Endothelial cell of umbilical vein (primary cell): ENCODE measurements around the gene TNFAIP8L1. TPM values are rescaled to one million over a fixed set of nuclear protein-coding genes. Genes with fewer than 3 reads are reported as not detected.

Experiments used
- BruUV-seq: library from RNA; stranded (reverse); fragments of 400-500 nt; replicated peaks from 2 replicates; lab custom pipeline; 2021; lab: Mats Ljungman, UMichigan
- CTCF ChIA-PET: fragments of 300-600, 350-600 bp; sonication (Branson Sonifier 250); formaldehyde crosslinking; loops from one replicate; lab custom pipeline; 2021; ENCODE audit warnings: antibody characterized with exemption, inconsistent platforms; lab: Charles Lee
- POLR2A ChIA-PET: fragments of 300-600, 350-600 bp; sonication (Branson Sonifier 250); formaldehyde crosslinking; loops from one replicate; lab custom pipeline; 2021; ENCODE audit warnings: antibody characterized with exemption, inconsistent platforms; lab: Charles Lee
- DNase-seq: peaks from one replicate; pipeline ENCODE4 v3.0.0-alpha.2; 2011; ENCODE audit warnings: low read depth, low spot score
- FAIRE-seq: peaks from 2 replicates; lab custom pipeline; 2011; peaks lifted over from hg19 to GRCh38; lab: Jason Lieb, UNC
- H2AFZ ChIP-seq: 2 replicates; pipeline ENCODE4 v1.6.0; 2012; ENCODE audit warnings: low read depth, low read length, control low read depth, inconsistent platforms
- H3K27ac ChIP-seq: 2 replicates; pipeline ENCODE4 v1.5.1; 2011; ENCODE audit warnings: low read depth, mild to moderate bottlenecking, control low read depth, low read length, moderate library complexity; ENCODE audit not compliant: insufficient read depth
- H3K27me3 ChIP-seq, 2 experiments: 2 replicates each; pipeline versions ENCODE4 v1.6.0 to v1.6.1; 2011; ENCODE audit warnings: low read length in 2 of 2, mixed read lengths in 1 of 2; ENCODE audit not compliant: control insufficient read depth in 2 of 2, insufficient read depth in 2 of 2
- H3K36me3 ChIP-seq, 2 experiments: 2 replicates in 1 of 2; 3 replicates in 1 of 2; pipeline ENCODE4 v1.5.1; 2011; ENCODE audit warnings: low read length in 2 of 2, mild to moderate bottlenecking in 1 of 2, moderate library complexity in 1 of 2; ENCODE audit not compliant: control insufficient read depth in 2 of 2, insufficient read depth in 2 of 2; ENCODE audit errors: extremely low read depth in 1 of 2
- H3K4me1 ChIP-seq: 3 replicates; pipeline ENCODE4 v1.5.1; 2011; ENCODE audit warnings: mild to moderate bottlenecking, low read length; ENCODE audit not compliant: control insufficient read depth, insufficient read depth; ENCODE audit errors: extremely low read depth
- H3K4me2 ChIP-seq: 2 replicates; pipeline ENCODE4 v1.6.1; 2011; ENCODE audit warnings: low read length, control low read depth, mixed read lengths; ENCODE audit not compliant: insufficient read depth
- H3K4me3 ChIP-seq, 3 experiments: fragments of 200-600 bp in 1 of 3; sonication (generic), shearing (Covaris generic) in 1 of 3; replicated peaks in 1 of 3; 2 replicates each; pipeline ENCODE4 v1.5.1; 2011 to 2016; ENCODE audit warnings: control low read depth in 3 of 3, low read length in 3 of 3, mild to moderate bottlenecking in 2 of 3, inconsistent platforms in 1 of 3, low read depth in 1 of 3, moderate library complexity in 1 of 3; ENCODE audit not compliant: insufficient read depth in 1 of 3
- H3K79me2 ChIP-seq: 2 replicates; pipeline ENCODE4 v1.6.0; 2012; ENCODE audit warnings: low read length, inconsistent platforms; ENCODE audit not compliant: control insufficient read depth, insufficient read depth
- H3K9ac ChIP-seq: replicated peaks from 2 replicates; pipeline ENCODE3; 2011; ENCODE audit warnings: low read length, control low read depth; ENCODE audit not compliant: insufficient read depth; ENCODE audit errors: extremely low read depth
- H3K9me1 ChIP-seq: replicated peaks from 3 replicates; pipeline ENCODE4 v1.6.0; 2011; ENCODE audit warnings: mild to moderate bottlenecking, low read length; ENCODE audit not compliant: control insufficient read depth, insufficient read depth; ENCODE audit errors: extremely low read depth
- H3K9me3 ChIP-seq: replicated peaks from 2 replicates; pipeline ENCODE4 v1.5.1; 2012; ENCODE audit warnings: low read length, inconsistent platforms; ENCODE audit not compliant: control insufficient read depth, insufficient read depth
- H4K20me1 ChIP-seq: replicated peaks from 2 replicates; pipeline ENCODE3; 2011; ENCODE audit warnings: mild to moderate bottlenecking, low read length; ENCODE audit not compliant: control insufficient read depth, insufficient read depth; ENCODE audit errors: extremely low read depth
- CTCF ChIP-seq, 2 donors: IDR thresholded peaks; 1 replicate in 1 of 2; 2 replicates in 1 of 2; pipeline ENCODE4 v1.5.1; 2011; ENCODE audit warnings: low read length in 2 of 2, mild to moderate bottlenecking in 2 of 2, moderate library complexity in 2 of 2, control low read depth in 1 of 2, inconsistent platforms in 1 of 2, low read depth in 1 of 2; ENCODE audit not compliant: insufficient read depth in 1 of 2; ENCODE audit errors: extremely low read depth in 1 of 2
- EZH2 ChIP-seq: IDR thresholded peaks from 2 replicates; pipeline ENCODE4 v1.6.1; 2012; ENCODE audit warnings: borderline replicate concordance, low read depth, mild to moderate bottlenecking, moderate library complexity, low read length, inconsistent platforms; ENCODE audit not compliant: severe bottlenecking
- FOS ChIP-seq: IDR thresholded peaks from 2 replicates; pipeline ENCODE4 v1.6.1; 2011; ENCODE audit warnings: mild to moderate bottlenecking, low read length, moderate library complexity, borderline replicate concordance; ENCODE audit not compliant: insufficient read depth
- GATA2 ChIP-seq: IDR thresholded peaks from 2 replicates; pipeline ENCODE4 v1.7.0; 2011; ENCODE audit warnings: low read depth, mild to moderate bottlenecking, moderate library complexity, mixed read lengths, low read length; ENCODE audit not compliant: insufficient read length, insufficient read depth
- JUN ChIP-seq: IDR thresholded peaks from 2 replicates; pipeline ENCODE4 v1.6.1; 2011; ENCODE audit warnings: borderline replicate concordance, low read depth; ENCODE audit not compliant: insufficient read length, insufficient read depth
- MAX ChIP-seq: IDR thresholded peaks from 2 replicates; pipeline ENCODE4 v1.6.1; 2011; ENCODE audit not compliant: insufficient read depth, insufficient read length
- MYC ChIP-seq: IDR thresholded peaks from one replicate; pipeline ENCODE4 v1.6.1; 2011; ENCODE audit warnings: mild to moderate bottlenecking, low read depth, low read length
- POLR2A ChIP-seq: IDR thresholded peaks from 2 replicates; pipeline ENCODE4 v1.6.1; 2012; ENCODE audit warnings: low read depth, mild to moderate bottlenecking, control low read depth, low read length
- POLR2AphosphoS5 ChIP-seq: IDR thresholded peaks from 2 replicates; pipeline ENCODE4 v1.6.1; 2012; ENCODE audit warnings: low read depth, mild to moderate bottlenecking, control low read depth, low read length, moderate library complexity; ENCODE audit not compliant: insufficient read depth
- dilution Hi-C: fragments of 300-500 bp; cut with MboI; formaldehyde crosslinking; loops from one replicate; pipeline ENCODE4 v1.15.0; 2019; ENCODE audit warnings: low sequenced_read_pairs; ENCODE audit not compliant: extremely low pct_ligation_motif_present
- intact Hi-C: fragments of 100-400 bp; cut with micrococcal nuclease; formaldehyde crosslinking; loops from one replicate; pipeline ENCODE4 v1.10.0; 2022
- polyA plus RNA-seq, 4 experiments: library from polyadenylated mRNA; depleted of rRNA in 3 of 4; stranded (reverse) in 3 of 4; unstranded in 1 of 4; fragments of >200 nt; gene quantifications; 2 replicates each; pipeline versions ENCODE4 v1.2.1 to v1.2.3, GENCODE V29; 2011 to 2012; ENCODE audit warnings: missing spikeins in 1 of 4
- total RNA-seq: library from RNA; stranded (reverse); gene quantifications from 2 replicates; pipeline ENCODE4 v1.2.3, GENCODE V29; 2021

The TNFAIP8L1 gene
- total and polyA plus RNA-seq, 2 donors (not counting 3 experiments of a cell fraction or from before 2014, with no cell fraction given), result 40.0 to 56.1 TPM

- Histone ChIP-seq H3K4me1 (no peaks in the 10 kb centered on the region), H3K27me3 (peaks cover 0 to 3% of the 10 kb centered on the region in 2 experiments), H3K36me3 (no peaks in the 10 kb centered on the region), H3K79me2 (no peaks in the 10 kb centered on the region), H3K9me1 (no peaks in the 10 kb centered on the region), H3K4me3 (no peak overlapping the region), H3K9ac (no peak overlapping the region), H3K4me2 (no peak overlapping the region), H3K9me3 (no peaks in the 10 kb centered on the region), H4K20me1 (no peaks in the 10 kb centered on the region), H3K27ac (no peak overlapping the region), H2AFZ (no peak overlapping the region)
- no peak for DNase-seq
- intact Hi-C loops (no loop called here), dilution Hi-C loops (no loop called here)
- ChIA-PET CTCF (interaction anchor here (1.4 to 4.9 kb wide), 3 partner anchors 29 to 36 kb away, joined by 4 to 23 read pairs (median 6); no protein-coding TSS in a partner anchor), POLR2A (interaction anchor here (0.6 kb wide), 1 partner anchor 11 kb away, joined by 3 read pairs; no protein-coding TSS in a partner anchor)
- no TSS peak for BruUV-seq
- FAIRE-seq, result no peak
- TF ChIP-seq CTCF (IDR thresholded peaks at IDR 0.05; ENCODE audit: extremely low read depth in 1 of 2, insufficient read depth in 1 of 2, low read depth in 1 of 2, low read length in 2 of 2) (peak in 1 of 2 donors; percentile 0), POLR2AphosphoS5 (no peak)
These were observed 16.5 kb upstream of the TNFAIP8L1 start for GRCh38 chr19:4622695-4623421.

GRCh38 chr19:4624301-4624700, 15.0 kb upstream of the TNFAIP8L1 start:
- FAIRE-seq, result peak; percentile 15
- Histone ChIP-seq H3K9me1 (no peaks in the 10 kb centered on the region), H3K79me2 (no peaks in the 10 kb centered on the region), H3K4me2 (no peak overlapping the region), H3K4me3 (no peak overlapping the region), H3K36me3 (no peaks in the 10 kb centered on the region), H3K27ac (no peak overlapping the region), H3K27me3 (no peaks in the 10 kb centered on the region), H3K9me3 (no peaks in the 10 kb centered on the region), H2AFZ (no peak overlapping the region), H3K4me1 (no peaks in the 10 kb centered on the region), H3K9ac (no peak overlapping the region), H4K20me1 (no peaks in the 10 kb centered on the region)
- POLR2A ChIA-PET, result no interaction called here
- no TSS peak for BruUV-seq
- CTCF ChIA-PET, result interaction anchor here (0.8 to 4.9 kb wide), 7 partner anchors 10 to 101 kb away, joined by 3 to 23 read pairs (median 7); no protein-coding TSS in a partner anchor
- dilution Hi-C loops (no loop called here), intact Hi-C loops (no loop called here)
- no peak for DNase-seq
- no peak for TF ChIP-seq CTCF (IDR thresholded peaks at IDR 0.05; ENCODE audit: extremely low read depth in 1 of 2, insufficient read depth in 1 of 2, low read depth in 1 of 2, low read length in 2 of 2)
- TF ChIP-seq JUN, result no peak
- TF ChIP-seq POLR2AphosphoS5, result no peak
- no peak for TF ChIP-seq POLR2A
- no peak for TF ChIP-seq MYC
- TF ChIP-seq EZH2, result no peak
- TF ChIP-seq MAX, result no peak
- no peak for TF ChIP-seq GATA2
- no peak for TF ChIP-seq FOS
